T-helper 2 cell (primary cell): ENCODE data around the gene PDS5B.
"Not testable (repeated sequence)": the region's sequence is repeated elsewhere in the genome, so short reads cannot be mapped to it uniquely, and the experiment has no call there.

Experiments
- DNase-seq, 5 experiments: peaks; one replicate each; pipeline versions ENCODE4 v3.0.0 to v3.0.0-alpha.2; 2012 to 2022
- total RNA-seq, 2 donors: gene quantifications; one replicate each; lab custom pipeline; 2026; lab: John Stamatoyannopoulos, UW

Gene PDS5B
- total RNA-seq: 58.3 to 60.9 reads per million in 2 donors

DNA sequence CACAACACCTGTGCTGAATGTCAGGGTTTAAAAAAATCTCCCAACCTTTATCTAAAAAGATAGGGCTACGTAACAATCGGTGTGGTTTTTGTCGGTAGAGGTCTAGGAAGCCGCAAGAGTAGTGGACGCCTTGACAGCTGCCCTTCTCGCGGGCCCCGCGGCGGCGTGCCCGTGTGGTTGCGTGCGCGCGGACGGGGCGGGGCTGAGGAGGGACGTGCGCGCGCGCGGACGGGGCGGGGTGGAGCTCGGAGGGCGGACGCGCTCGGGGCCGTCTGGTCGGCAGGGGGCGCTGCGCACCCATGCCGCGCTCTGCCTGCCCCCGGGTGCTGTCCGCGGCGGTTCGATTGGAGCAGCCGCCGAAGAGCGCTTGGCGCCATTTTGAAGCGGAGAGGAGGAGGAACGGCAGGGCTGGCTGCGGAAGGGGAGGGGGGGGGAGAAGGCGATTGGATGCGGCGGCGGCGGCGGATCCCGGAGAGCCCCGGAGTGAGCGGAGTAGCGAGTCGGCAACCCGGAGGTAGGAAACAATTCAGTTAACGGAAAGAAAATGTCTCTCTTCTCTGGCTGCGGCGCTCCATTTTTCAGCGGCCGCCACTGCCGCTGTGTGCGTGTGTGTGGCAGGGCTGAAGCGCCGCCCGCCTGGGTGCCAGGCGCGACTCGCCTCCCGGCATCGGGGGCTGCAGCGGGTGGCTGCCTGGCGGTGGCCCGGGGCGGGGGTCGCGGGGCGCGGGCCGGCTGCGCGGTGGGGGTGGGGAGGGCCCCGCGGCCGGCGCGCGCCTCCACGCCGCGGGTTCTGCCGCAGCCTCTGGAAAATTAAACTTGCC, at the start of gene PDS5B:
PDS5B (plus strand) TSS at position 373 of the 821 bp plus-strand sequence. CDS start 62,321 bp downstream, outside the sequence.
- peak; percentile 90 to 97 (median 94) for DNase-seq

DNA sequence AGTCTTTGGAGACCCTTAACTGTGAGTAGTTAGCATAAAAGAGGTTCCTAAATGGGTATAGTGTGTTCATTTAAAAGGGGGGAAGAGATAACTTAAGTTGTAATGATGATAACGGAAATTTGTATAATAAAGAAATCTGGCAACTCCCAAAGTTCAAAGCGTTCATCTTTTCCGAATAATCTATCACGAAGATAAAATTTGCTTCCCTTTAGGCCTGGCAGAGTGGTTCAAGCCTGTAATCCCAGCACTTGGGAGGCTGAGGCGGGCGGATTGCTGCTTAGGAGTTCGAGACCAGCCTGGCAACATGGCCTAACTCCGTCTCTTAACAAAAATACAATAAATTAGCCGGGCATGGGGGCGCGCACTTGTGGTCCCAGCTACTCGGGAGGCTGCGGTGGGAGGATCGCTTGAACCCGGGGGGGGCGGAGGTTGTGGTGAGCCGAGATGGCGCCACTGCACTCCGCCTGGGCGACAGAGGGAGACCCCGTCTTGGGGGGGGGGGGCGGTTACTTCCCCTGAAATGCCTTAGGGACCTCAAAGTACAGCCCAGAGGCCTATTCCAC, 48.6 kb upstream of the PDS5B start:
- DNase-seq: peak in 4 of 5 experiments; percentile 6 to 78 (median 20)

DNA sequence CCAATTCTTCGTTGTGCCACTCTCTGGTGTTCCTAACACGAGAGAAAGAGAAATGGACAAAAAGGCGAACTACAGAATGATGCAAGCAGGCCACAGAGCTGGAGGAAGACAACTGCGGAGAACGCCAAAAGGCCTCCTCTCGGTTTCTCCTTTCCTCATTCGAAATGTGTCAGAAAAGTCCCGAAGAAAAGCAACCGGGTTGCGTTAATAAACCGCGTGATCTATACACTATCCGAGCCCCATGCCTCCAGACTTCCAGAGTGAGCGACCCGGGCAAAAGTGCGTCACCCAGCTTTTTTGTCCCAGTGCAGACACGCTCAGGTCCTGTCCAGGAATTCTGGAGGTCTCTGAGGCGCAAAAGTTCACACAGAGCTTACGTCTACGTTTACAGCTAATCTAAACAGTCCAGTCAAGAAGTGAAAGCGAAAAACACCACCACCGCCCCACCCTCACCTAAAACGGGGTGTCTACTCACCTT, 48.1 kb upstream of the PDS5B start:
- no peak for DNase-seq

- peak; percentile 59 to 98 (median 84) for DNase-seq
These were observed 47.5 kb upstream of the PDS5B start, which contains the start of gene N4BP2L2 for GRCh38 chr13:32538621-32539246. Gene N4BP2L2 (minus strand): TSS chr13:32538795. CDS start chr13:32537027, 1,768 bp downstream.

GRCh38 chr13:32542221-32542620, 44.0 kb upstream of the PDS5B start:
- DNase-seq: no peak

- DNase-seq: no peak
These were observed 41.2 kb upstream of the PDS5B start for GRCh38 chr13:32545083-32545482.

GRCh38 chr13:32548837-32549236, 37.4 kb upstream of the PDS5B start:
- DNase-seq: no peak

- no peak for DNase-seq
These were observed 36.5 kb upstream of the PDS5B start for GRCh38 chr13:32549788-32550187.

DNA sequence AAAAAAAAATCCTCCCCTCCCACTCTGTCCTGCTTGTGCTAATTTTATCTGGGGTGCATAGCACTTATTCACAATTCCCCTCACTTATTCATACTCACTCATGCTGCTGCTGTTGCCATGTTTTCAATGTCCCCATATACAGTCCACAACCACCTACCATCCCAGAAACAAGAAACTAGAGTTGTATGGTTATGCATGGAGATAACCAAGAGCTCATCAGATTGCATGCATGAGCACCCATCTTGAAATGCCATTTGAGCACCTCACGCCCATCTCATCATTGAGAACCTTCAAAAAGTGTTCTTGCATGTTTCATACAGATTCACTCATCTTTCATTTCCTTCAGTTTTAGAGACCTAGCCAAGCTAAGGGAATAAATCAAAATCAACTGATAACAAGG, 32.5 kb upstream of the PDS5B start:
- no peak for DNase-seq

- no peak for DNase-seq
These were observed 30.6 kb upstream of the PDS5B start for GRCh38 chr13:32555613-32556012.

DNA sequence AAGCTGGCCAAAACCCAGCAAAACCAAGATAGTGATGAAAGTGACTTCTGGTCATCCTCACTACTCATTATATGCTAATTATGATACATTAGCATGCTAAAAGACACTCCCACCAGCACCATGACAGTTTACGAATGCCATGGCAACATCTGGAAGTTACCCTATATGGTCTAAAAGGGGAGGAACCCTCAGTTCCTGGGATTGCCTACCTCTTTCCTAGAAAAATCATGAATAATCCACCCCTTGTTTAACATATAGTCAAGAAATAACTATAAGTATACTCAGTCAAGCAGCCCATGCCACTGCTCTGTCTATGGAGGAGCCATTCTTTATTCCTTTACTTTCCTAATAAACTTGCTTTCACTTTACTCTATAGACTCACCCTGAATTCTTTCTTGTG, 25.4 kb upstream of the PDS5B start:
- not testable (repeated sequence) for DNase-seq

GRCh38 chr13:32575687-32576086, 10.6 kb upstream of the PDS5B start:
- not testable (repeated sequence) for DNase-seq

- DNase-seq: no peak
These were observed 9.2 kb upstream of the PDS5B start for GRCh38 chr13:32577032-32577431.

GRCh38 chr13:32581177-32581786, 5.0 kb upstream of the PDS5B start:
- peak in 1 of 5 experiments; percentile 46 for DNase-seq

- DNase-seq: no peak
These were observed 4.0 kb upstream of the PDS5B start for GRCh38 chr13:32582281-32582680.

DNA sequence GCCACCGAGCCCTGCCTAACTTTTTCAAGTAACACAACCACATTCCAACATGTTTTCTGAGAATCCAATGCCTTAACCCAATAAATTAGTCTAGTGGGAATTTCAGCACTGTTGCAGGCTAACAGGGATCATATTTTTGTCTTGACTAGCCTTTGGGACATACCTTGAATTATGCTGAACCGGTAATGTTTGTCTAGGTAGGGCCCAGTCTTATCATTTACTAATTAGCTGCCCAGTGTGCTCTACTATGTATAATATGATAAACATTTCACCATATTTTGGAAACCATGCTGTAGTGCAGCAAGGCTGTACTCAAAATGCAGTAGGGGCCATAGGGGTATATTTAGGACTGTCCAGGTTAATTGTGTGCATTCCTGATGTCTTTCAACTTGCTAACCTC, 3.3 kb upstream of the PDS5B start:
- DNase-seq: no peak

DNA sequence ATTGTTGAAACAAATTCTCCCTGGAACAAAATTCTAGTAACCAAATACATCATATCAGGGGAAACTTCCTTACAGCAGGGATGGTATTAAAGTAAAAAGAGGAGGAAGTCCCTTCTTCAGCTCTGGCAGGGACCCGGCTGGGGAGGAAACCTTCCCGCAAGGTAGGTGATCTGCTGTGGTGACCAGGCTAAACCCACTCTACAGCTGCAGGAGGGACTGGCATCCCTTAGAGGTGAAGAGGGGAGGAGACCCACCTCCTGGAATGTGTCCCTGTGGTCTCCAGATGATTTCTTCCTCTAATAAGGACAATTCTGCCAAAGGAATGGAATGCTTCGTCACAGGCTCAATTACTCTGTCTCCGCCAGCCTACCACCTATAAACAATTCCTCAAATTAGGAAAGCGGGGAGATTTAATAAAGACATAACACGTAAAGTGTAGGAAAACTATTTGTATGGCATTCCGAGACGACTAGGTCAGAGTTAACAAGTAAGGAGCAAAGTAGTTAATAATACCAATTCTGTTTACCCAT, 637 bp upstream of the PDS5B start:
- no peak for DNase-seq

- peak; percentile 17 to 72 (median 41) for DNase-seq
These were observed 959 bp downstream of the PDS5B start for GRCh38 chr13:32587011-32587810.

DNA sequence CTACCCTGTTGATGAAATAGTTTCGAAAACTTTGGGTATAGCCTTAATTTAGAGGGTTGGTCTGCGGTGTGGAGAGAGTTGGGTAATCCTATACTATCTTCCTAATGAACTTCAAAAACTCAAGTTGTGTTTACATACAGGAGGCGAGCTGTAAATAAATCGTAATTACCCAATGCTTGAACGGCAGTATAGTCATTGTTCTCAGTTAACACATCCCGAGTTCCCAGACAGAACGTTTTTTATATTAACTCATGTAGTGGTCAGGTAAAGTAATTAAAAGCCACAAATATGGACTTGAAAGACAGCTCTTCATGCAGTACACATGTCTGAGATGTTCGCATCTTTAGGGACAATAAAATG, 1.5 kb downstream of the PDS5B start:
- no peak for DNase-seq

- DNase-seq: no peak
These were observed 2.5 kb downstream of the PDS5B start for GRCh38 chr13:32588736-32589135.

DNA sequence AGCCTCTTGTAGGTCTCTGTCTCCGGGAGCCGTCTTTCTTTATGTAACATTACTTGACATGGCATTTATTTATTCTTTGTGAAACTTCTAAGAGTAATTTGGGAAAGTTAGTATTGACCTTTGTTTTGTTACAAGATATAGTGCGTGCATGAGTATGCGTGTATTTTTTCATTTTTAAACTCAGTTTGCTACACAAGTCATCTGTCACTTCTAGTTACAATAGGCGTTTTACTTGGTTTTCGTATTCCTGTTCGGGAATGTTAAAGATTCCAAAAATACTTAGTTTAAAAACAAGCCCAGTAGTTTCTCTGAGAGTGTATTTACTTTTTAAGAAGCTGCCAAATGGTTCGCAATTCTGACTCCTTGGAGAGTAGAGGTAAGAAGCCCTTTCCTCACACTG, 3.2 kb downstream of the PDS5B start:
- DNase-seq: no peak

- DNase-seq: no peak
These were observed 4.0 kb downstream of the PDS5B start for GRCh38 chr13:32590266-32590665.
